ENCODE results near the gene HINFP. TPM values are rescaled to one million over a fixed set of nuclear protein-coding genes. Genes with fewer than 3 reads are reported as not detected.

HINFP gene
- total and polyA plus RNA-seq, 9 of the 15 experiments (the other 6 are each of a cell fraction or from before 2014, with no cell fraction given), result 13.8 to 34.1 (median 22.5) TPM

- TF ChIP-seq MAFF (IDR thresholded peaks at IDR 0.05; ENCODE audit: low read length) (no peak), STAT5B (CRISPR knock-in tag; IDR thresholded peaks at IDR 0.05) (no peak), SUPT5H (IDR thresholded peaks at IDR 0.05) (no peak), CSDE1 (IDR thresholded peaks at IDR 0.05) (peak in 1 of 2 experiments; percentile 96; a peak in 2 of 4 replicates), SMARCB1 (IDR thresholded peaks at IDR 0.05; ENCODE audit: insufficient read length, low read depth) (no peak), RHOXF2B (CRISPR knock-in tag; conservative IDR thresholded peaks at IDR 0.05) (no peak), RFX1 (IDR thresholded peaks at IDR 0.05) (no peak), PRPF4 (IDR thresholded peaks at IDR 0.05; ENCODE audit: insufficient read depth, low read depth, low read length, poor library complexity, severe bottlenecking) (no peak), THRAP3 (IDR thresholded peaks at IDR 0.05; ENCODE audit: borderline replicate concordance) (no peak), PATZ1 (CRISPR knock-in tag; IDR thresholded peaks at IDR 0.05; ENCODE audit: borderline replicate concordance) (0 out of 2 replicates have a peak, but pooled peaks have one; percentile 51), SRF (CRISPR knock-in tag; IDR thresholded peaks at IDR 0.05) (no peak; a peak in 1 of 4 replicates), JUND (IDR thresholded peaks at IDR 0.05; ENCODE audit: borderline replicate concordance, low read depth, low read length) (peak; percentile 46), JUND (tag; IDR thresholded peaks at IDR 0.05; ENCODE audit: borderline replicate concordance, low read depth, low read length) (peak; percentile 40; the same call in 2 of the 3 replicates), FIP1L1 (IDR thresholded peaks at IDR 0.05; ENCODE audit: low read depth, low read length, poor library complexity, severe bottlenecking) (no peak), ZNF398 (CRISPR knock-in tag; IDR thresholded peaks at IDR 0.05) (no peak), ZNF764 (CRISPR knock-in tag; IDR thresholded peaks at IDR 0.05; ENCODE audit: low read depth) (no peak), PREB (CRISPR knock-in tag; IDR thresholded peaks at IDR 0.05) (0 out of 2 replicates have a peak, but pooled peaks have one; percentile 1), U2AF2 (optimal IDR thresholded peaks at IDR 0.05; ENCODE audit: low read depth, low read length) (no peak), ZFP30 (CRISPR knock-in tag; IDR thresholded peaks at IDR 0.05; ENCODE audit: borderline replicate concordance) (no peak), SRSF3 (IDR thresholded peaks at IDR 0.05; ENCODE audit: insufficient read depth, low read length) (no peak), ZNF121 (CRISPR knock-in tag; conservative IDR thresholded peaks at IDR 0.05) (no peak)
- TF ChIP-seq, protein P1, sequence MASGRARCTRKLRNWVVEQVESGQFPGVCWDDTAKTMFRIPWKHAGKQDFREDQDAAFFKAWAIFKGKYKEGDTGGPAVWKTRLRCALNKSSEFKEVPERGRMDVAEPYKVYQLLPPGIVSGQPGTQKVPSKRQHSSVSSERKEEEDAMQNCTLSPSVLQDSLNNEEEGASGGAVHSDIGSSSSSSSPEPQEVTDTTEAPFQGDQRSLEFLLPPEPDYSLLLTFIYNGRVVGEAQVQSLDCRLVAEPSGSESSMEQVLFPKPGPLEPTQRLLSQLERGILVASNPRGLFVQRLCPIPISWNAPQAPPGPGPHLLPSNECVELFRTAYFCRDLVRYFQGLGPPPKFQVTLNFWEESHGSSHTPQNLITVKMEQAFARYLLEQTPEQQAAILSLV (tag; IDR thresholded peaks at IDR 0.05), result 0 out of 2 replicates have a peak, but pooled peaks have one; percentile 38
These were observed 19.5 kb upstream of the HINFP start, which contains the start of gene DPAGT1 (continued) for GRCh38 chr11:119101759-119102423.
